DND-41 (cell line): ENCODE results near the gene MDFI.

Experiments used
- ATAC-seq: fragments of 200-7000 bp; cut with Tn5 transposase; 3 replicates; pipeline ENCODE4 v1.9.1; 2021; ENCODE audit warnings: low read depth; ENCODE audit not compliant: insufficient read depth
- DNase-seq: peaks from one replicate; pipeline ENCODE4 v3.0.0-alpha.2; 2020
- H2AFZ ChIP-seq: 2 replicates; pipeline ENCODE4 v1.6.0; 2012; ENCODE audit warnings: low read depth, low read length
- H3K27ac ChIP-seq: 2 replicates; pipeline ENCODE4 v1.5.1; 2012; ENCODE audit warnings: low read length, inconsistent platforms
- H3K27me3 ChIP-seq: fragments of 200-600 bp; sonication (generic); 2 replicates; pipeline ENCODE4 v1.6.0; 2012; ENCODE audit warnings: low read length, mild to moderate bottlenecking, inconsistent platforms; ENCODE audit not compliant: insufficient read depth, poor library complexity
- H3K36me3 ChIP-seq: 2 replicates; pipeline ENCODE4 v1.5.1; 2012; ENCODE audit warnings: low read length, inconsistent platforms; ENCODE audit not compliant: insufficient read depth
- H3K4me1 ChIP-seq: 2 replicates; pipeline ENCODE4 v1.5.1; 2012; ENCODE audit warnings: mild to moderate bottlenecking, low read length; ENCODE audit not compliant: insufficient read depth
- H3K4me2 ChIP-seq: 2 replicates; pipeline ENCODE4 v1.6.0; 2012; ENCODE audit warnings: mild to moderate bottlenecking, moderate library complexity, low read length, inconsistent platforms; ENCODE audit not compliant: insufficient read depth
- H3K4me3 ChIP-seq, 2 experiments: fragments of 200-600 bp in 1 of 2; shearing (Covaris generic) in 1 of 2; 2 replicates each; pipeline ENCODE4 v1.5.1; 2012 to 2016; ENCODE audit warnings: inconsistent platforms in 2 of 2, low read length in 2 of 2, mild to moderate bottlenecking in 2 of 2, low read depth in 1 of 2, moderate library complexity in 1 of 2
- H3K79me2 ChIP-seq: 2 replicates; pipeline ENCODE4 v1.6.0; 2012; ENCODE audit warnings: low read length, inconsistent platforms; ENCODE audit not compliant: insufficient read depth
- H3K9ac ChIP-seq: 2 replicates; pipeline ENCODE4 v1.6.0; 2012; ENCODE audit warnings: low read depth, mild to moderate bottlenecking, inconsistent platforms, low read length, moderate library complexity
- H3K9me3 ChIP-seq: 2 replicates; pipeline ENCODE4 v1.5.1; 2012; ENCODE audit warnings: low read length, moderate library complexity, mild to moderate bottlenecking, inconsistent platforms; ENCODE audit not compliant: insufficient read depth, severe bottlenecking
- H4K20me1 ChIP-seq: 2 replicates; pipeline ENCODE4 v1.6.0; 2012; ENCODE audit warnings: low read length; ENCODE audit not compliant: insufficient read depth
- CTCF ChIP-seq: IDR thresholded peaks from 2 replicates; pipeline ENCODE4 v1.5.1; 2012; ENCODE audit warnings: borderline replicate concordance, low read length, moderate library complexity, mild to moderate bottlenecking; ENCODE audit not compliant: poor library complexity, severe bottlenecking; ENCODE audit errors: extremely low read depth
- EZH2 ChIP-seq: IDR thresholded peaks from 3 replicates; pipeline ENCODE4 v1.6.1; 2012; ENCODE audit warnings: borderline replicate concordance, low read depth, mild to moderate bottlenecking, moderate library complexity, low read length, inconsistent platforms; ENCODE audit not compliant: severe bottlenecking

The MDFI gene

GRCh38 chr6:41624621-41625380 is 13.5 kb upstream of the MDFI start:
- Histone ChIP-seq H3K4me2 (peak overlapping the region; percentile 41), H3K79me2 (no peaks in the 10 kb centered on the region), H3K27me3 (no peaks in the 10 kb centered on the region), H3K9me3 (peaks cover 8% of the 10 kb centered on the region), H3K9ac (peak overlapping the region; percentile 43), H3K27ac (peak overlapping the region; percentile 91), H2AFZ (peak overlapping the region; percentile 61), H3K4me3 (peak overlapping the region in 1 of 2 experiments; percentile 5; a peak in 1 of 4 replicates), H3K4me1 (peaks cover 44% of the 10 kb centered on the region), H3K36me3 (no peaks in the 10 kb centered on the region), H4K20me1 (no peaks in the 10 kb centered on the region)
- no peak for TF ChIP-seq CTCF
- no peak for TF ChIP-seq EZH2
- DNase-seq (peak; percentile 69), ATAC-seq (peak; percentile 52)

- Histone ChIP-seq H3K4me1 (peaks cover 44% of the 10 kb centered on the region), H3K9me3 (peaks cover 8% of the 10 kb centered on the region), H3K79me2 (no peaks in the 10 kb centered on the region), H3K36me3 (no peaks in the 10 kb centered on the region), H3K4me3 (peak overlapping the region in 1 of 2 experiments; percentile 5; a peak in 1 of 4 replicates), H3K4me2 (peak overlapping the region; percentile 41), H4K20me1 (no peaks in the 10 kb centered on the region), H3K9ac (peak overlapping the region; percentile 43), H3K27me3 (no peaks in the 10 kb centered on the region), H2AFZ (peak overlapping the region; percentile 61), H3K27ac (peak overlapping the region; percentile 91)
- ATAC-seq (peak; percentile 89), DNase-seq (peak; percentile 89)
- TF ChIP-seq CTCF: no peak
- no peak for TF ChIP-seq EZH2
Observed at GRCh38 chr6:41625442-41625841, 12.8 kb upstream of the MDFI start.

- H2AFZ ChIP-seq: no peak overlapping the region
- no peaks in the 10 kb centered on the region for H3K36me3 ChIP-seq
- peak overlapping the region; percentile 7; the same call in 1 of the 2 replicates for H3K9ac ChIP-seq
- H3K4me1 ChIP-seq: peaks cover 44% of the 10 kb centered on the region
- H3K9me3 ChIP-seq: peaks cover 8% of the 10 kb centered on the region
- ATAC-seq: no peak
- H3K79me2 ChIP-seq: no peaks in the 10 kb centered on the region
- H3K27me3 ChIP-seq: no peaks in the 10 kb centered on the region
- no peak overlapping the region for H3K4me2 ChIP-seq
- H3K27ac ChIP-seq: peak overlapping the region; percentile 91
- H3K4me3 ChIP-seq: no peak overlapping the region
- TF ChIP-seq EZH2 (no peak), CTCF (no peak)
- DNase-seq: no peak
- no peaks in the 10 kb centered on the region for H4K20me1 ChIP-seq
Observed at GRCh38 chr6:41626022-41626421, 12.2 kb upstream of the MDFI start.
